ENCODE measurements around the gene HDAC3. TPM values are rescaled to one million over a fixed set of nuclear protein-coding genes. Genes with fewer than 3 reads are reported as not detected.

HDAC3 gene
- polyA plus RNA-seq, 1 experiment = 78.3 TPM

- Histone ChIP-seq H3K27ac (ENCODE audit: low read depth, low read length) (no peak overlapping the region), H3K9me3 (ENCODE audit: control insufficient read depth, insufficient read depth, low read length) (no peaks in the 10 kb centered on the region), H3K27me3 (ENCODE audit: control insufficient read depth, insufficient read depth, low read length) (no peaks in the 10 kb centered on the region), H3K4me3 (ENCODE audit: low read depth, low read length) (no peak overlapping the region)
- CTCF ChIA-PET = interaction anchor here (1.0 to 5.0 kb wide), 4 partner anchors 11 to 40 kb away, joined by 3 to 79 read pairs (median 16); partner anchors contain the start of gene DIAPH1
- TF ChIP-seq CTCF (IDR thresholded peaks at IDR 0.05; ENCODE audit: low read depth, low read length) = no peak
- POLR2A ChIA-PET = interaction anchor here (0.7 to 1.1 kb wide), 2 partner anchors 15 to 33 kb away, joined by 3 to 6 read pairs; partner anchors contain the start of genes DIAPH1, HDAC3 and RELL2
- peak; percentile 57 for DNase-seq (ENCODE audit: low read depth, low spot score)
Measured at GRCh38 chr5:141603923-141604717, 32.5 kb downstream of the HDAC3 start.

- no peak for TF ChIP-seq CTCF (IDR thresholded peaks at IDR 0.05; ENCODE audit: low read depth, low read length)
- Histone ChIP-seq H3K27me3 (ENCODE audit: control insufficient read depth, insufficient read depth, low read length) (no peaks in the 10 kb centered on the region), H3K4me3 (ENCODE audit: low read depth, low read length) (no peak overlapping the region), H3K9me3 (ENCODE audit: control insufficient read depth, insufficient read depth, low read length) (no peaks in the 10 kb centered on the region), H3K27ac (ENCODE audit: low read depth, low read length) (no peak overlapping the region)
- CTCF ChIA-PET = interaction anchor here (3.2 to 5.0 kb wide), 2 partner anchors 10 to 16 kb away, joined by 27 to 79 read pairs; partner anchors contain the start of gene DIAPH1
- POLR2A ChIA-PET = no interaction called here
- no peak for DNase-seq (ENCODE audit: low read depth, low spot score)
Measured at GRCh38 chr5:141602606-141603005, 34.0 kb downstream of the HDAC3 start.

- ChIA-PET CTCF (interaction anchor here (0.6 to 3.1 kb wide), 8 partner anchors 18 to 228 kb away, joined by 3 to 40 read pairs (median 5); partner anchors contain the start of genes DIAPH1 and PCDHGB3), POLR2A (no interaction called here)
- Histone ChIP-seq H3K4me3 (ENCODE audit: low read depth, low read length) (no peak overlapping the region), H3K27ac (ENCODE audit: low read depth, low read length) (no peak overlapping the region), H3K27me3 (ENCODE audit: control insufficient read depth, insufficient read depth, low read length) (no peaks in the 10 kb centered on the region), H3K9me3 (ENCODE audit: control insufficient read depth, insufficient read depth, low read length) (no peaks in the 10 kb centered on the region)
- no peak for TF ChIP-seq CTCF (IDR thresholded peaks at IDR 0.05; ENCODE audit: low read depth, low read length)
- no peak for DNase-seq (ENCODE audit: low read depth, low spot score)
Measured at GRCh38 chr5:141598391-141599345, 38.0 kb downstream of the HDAC3 start.

GRCh38 chr5:141597814-141598213, 38.8 kb downstream of the HDAC3 start:
- H3K4me3 ChIP-seq (ENCODE audit: low read depth, low read length) = no peak overlapping the region
- POLR2A ChIA-PET = interaction anchor here (1.0 kb wide), 1 partner anchor 38 kb away, joined by 3 read pairs; no protein-coding TSS in a partner anchor
- no peak overlapping the region for H3K27ac ChIP-seq (ENCODE audit: low read depth, low read length)
- CTCF ChIA-PET = interaction anchor here (0.9 to 3.1 kb wide), 5 partner anchors 21 to 227 kb away, joined by 3 to 40 read pairs (median 7); partner anchors contain the start of genes DIAPH1 and PCDHGB3
- DNase-seq (ENCODE audit: low read depth, low spot score) = no peak
- H3K27me3 ChIP-seq (ENCODE audit: control insufficient read depth, insufficient read depth, low read length) = no peaks in the 10 kb centered on the region
- no peaks in the 10 kb centered on the region for H3K9me3 ChIP-seq (ENCODE audit: control insufficient read depth, insufficient read depth, low read length)
- TF ChIP-seq CTCF (IDR thresholded peaks at IDR 0.05; ENCODE audit: low read depth, low read length) = no peak
